AG09319 (cell line): ENCODE data around the gene CAPS.

Experiments used
- DNase-seq: peaks from one replicate; pipeline ENCODE4 v3.0.0-alpha.2; 2010; ENCODE audit warnings: low read depth; ENCODE audit errors: extremely low read depth
- TF ChIP-seq, protein P1 (sequence below): IDR thresholded peaks from 2 replicates; pipeline ENCODE4 v1.5.1; 2011; ENCODE audit warnings: low read depth, mild to moderate bottlenecking, inconsistent platforms, low read length, moderate library complexity

The CAPS gene

DNA sequence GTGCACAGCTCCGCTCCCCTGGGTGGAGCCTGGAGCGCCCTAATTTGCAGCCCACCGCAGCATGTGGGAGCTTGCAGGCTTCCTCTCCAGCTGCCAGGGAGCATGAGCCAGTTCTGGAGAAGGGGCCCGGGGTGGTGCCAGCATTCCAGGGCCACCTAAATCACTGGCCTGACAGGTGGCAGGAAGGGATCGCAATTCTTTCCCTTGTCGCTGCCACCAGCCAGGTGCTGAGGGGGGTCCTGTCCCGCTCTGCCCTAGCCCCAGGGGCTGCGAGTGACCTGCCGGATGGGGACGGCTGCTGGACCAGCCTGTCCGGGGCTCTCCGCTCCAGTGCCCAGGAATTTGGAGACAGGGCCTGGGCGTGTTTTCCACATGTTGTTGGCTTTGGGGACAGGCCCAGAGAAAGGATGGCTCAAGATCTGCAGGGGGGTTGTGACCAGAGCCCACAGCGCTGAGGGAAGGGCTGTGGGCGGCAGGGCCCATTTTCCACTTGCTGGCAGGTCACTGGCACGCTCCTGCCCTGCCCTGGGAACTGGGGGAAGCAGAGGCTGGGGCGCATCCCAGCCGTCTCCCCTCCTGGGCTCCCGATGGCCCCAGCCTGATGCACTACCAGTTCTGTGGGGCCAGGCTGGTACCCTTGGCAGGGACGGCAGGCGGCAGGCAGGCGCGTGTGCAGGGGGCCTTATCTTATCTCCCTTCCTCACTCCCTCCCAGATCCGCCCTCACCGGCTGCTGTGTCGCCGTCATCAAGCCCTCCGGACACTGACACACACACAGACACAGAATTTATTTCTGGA, 19.9 kb upstream of the CAPS start:
- TF ChIP-seq, protein P1, sequence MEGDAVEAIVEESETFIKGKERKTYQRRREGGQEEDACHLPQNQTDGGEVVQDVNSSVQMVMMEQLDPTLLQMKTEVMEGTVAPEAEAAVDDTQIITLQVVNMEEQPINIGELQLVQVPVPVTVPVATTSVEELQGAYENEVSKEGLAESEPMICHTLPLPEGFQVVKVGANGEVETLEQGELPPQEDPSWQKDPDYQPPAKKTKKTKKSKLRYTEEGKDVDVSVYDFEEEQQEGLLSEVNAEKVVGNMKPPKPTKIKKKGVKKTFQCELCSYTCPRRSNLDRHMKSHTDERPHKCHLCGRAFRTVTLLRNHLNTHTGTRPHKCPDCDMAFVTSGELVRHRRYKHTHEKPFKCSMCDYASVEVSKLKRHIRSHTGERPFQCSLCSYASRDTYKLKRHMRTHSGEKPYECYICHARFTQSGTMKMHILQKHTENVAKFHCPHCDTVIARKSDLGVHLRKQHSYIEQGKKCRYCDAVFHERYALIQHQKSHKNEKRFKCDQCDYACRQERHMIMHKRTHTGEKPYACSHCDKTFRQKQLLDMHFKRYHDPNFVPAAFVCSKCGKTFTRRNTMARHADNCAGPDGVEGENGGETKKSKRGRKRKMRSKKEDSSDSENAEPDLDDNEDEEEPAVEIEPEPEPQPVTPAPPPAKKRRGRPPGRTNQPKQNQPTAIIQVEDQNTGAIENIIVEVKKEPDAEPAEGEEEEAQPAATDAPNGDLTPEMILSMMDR, result no peak
- DNase-seq, result no peak

- TF ChIP-seq, protein P1, result no peak
- no peak for DNase-seq
Observed at GRCh38 chr19:5894704-5895349, 19.2 kb upstream of the CAPS start.

DNA sequence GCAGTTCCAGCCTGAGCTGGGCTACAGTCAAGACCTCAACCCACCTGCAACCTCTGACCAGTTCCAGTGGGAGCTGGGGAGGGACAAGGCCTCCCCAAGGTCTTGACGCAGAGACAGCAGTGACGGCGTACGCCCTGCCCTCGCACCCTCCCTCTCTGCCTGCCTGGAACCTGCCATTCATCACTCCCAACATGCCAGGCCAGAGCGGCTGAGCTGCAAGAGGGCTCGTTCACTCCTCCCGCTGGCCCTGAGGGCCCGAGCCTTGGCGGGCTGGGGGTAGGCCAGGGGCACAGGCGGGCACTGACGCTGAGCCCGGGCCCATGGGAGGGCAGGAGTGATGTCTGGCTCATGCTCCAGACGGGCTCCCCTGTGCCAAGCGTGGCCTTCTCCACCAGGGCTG, 18.6 kb upstream of the CAPS start:
- TF ChIP-seq, protein P1, result no peak
- DNase-seq, result no peak

GRCh38 chr19:5895890-5896289, 18.2 kb upstream of the CAPS start:
- no peak for DNase-seq
- TF ChIP-seq, protein P1, result no peak

GRCh38 chr19:5896365-5897076, 17.5 kb upstream of the CAPS start:
- TF ChIP-seq, protein P1, result no peak
- no peak for DNase-seq

- DNase-seq, result no peak
Observed at GRCh38 chr19:5897189-5897969, 16.7 kb upstream of the CAPS start.

More at GRCh38 chr19:5897189-5897969, 16.7 kb upstream of the CAPS start:
- TF ChIP-seq, protein P1, result no peak
